HS-5 (cell line): ENCODE data around the gene SEMA3C.

Experiments used
- DNase-seq: peaks from one replicate; pipeline ENCODE4 v3.0.0-alpha.2; 2012; ENCODE audit warnings: low read depth

Gene SEMA3C

GRCh38 chr7:80885757-80886156, 33.1 kb downstream of the SEMA3C start:
- no peak for DNase-seq

- no peak for DNase-seq
These were observed 34.2 kb downstream of the SEMA3C start for GRCh38 chr7:80884511-80885195.

GRCh38 chr7:80883154-80884025, 35.5 kb downstream of the SEMA3C start:
- DNase-seq = peak; percentile 94

GRCh38 chr7:80882213-80882801, 36.5 kb downstream of the SEMA3C start:
- no peak for DNase-seq

GRCh38 chr7:80881351-80881900, 37.4 kb downstream of the SEMA3C start:
- no peak for DNase-seq

- no peak for DNase-seq
These were observed 39.0 kb downstream of the SEMA3C start for GRCh38 chr7:80879849-80880248.

- peak; percentile 49 for DNase-seq
These were observed 41.9 kb downstream of the SEMA3C start for GRCh38 chr7:80876894-80877414.

- no peak for DNase-seq
These were observed 43.2 kb downstream of the SEMA3C start for GRCh38 chr7:80875537-80876120.

- no peak for DNase-seq
These were observed 45.7 kb downstream of the SEMA3C start for GRCh38 chr7:80873140-80873539.

- DNase-seq = no peak
These were observed 47.6 kb downstream of the SEMA3C start for GRCh38 chr7:80871228-80871627.

GRCh38 chr7:80870813-80871212, 48.0 kb downstream of the SEMA3C start:
- no peak for DNase-seq

- no peak for DNase-seq
These were observed 48.8 kb downstream of the SEMA3C start for GRCh38 chr7:80869821-80870751.

GRCh38 chr7:80869106-80869784, 49.6 kb downstream of the SEMA3C start:
- DNase-seq = no peak

- no peak for DNase-seq
These were observed 50.3 kb downstream of the SEMA3C start for GRCh38 chr7:80868566-80868965.

- no peak for DNase-seq
These were observed 58.3 kb downstream of the SEMA3C start for GRCh38 chr7:80860554-80860953.

GRCh38 chr7:80859272-80859970, 59.4 kb downstream of the SEMA3C start:
- no peak for DNase-seq

GRCh38 chr7:80858141-80858903, 60.5 kb downstream of the SEMA3C start:
- no peak for DNase-seq

- no peak for DNase-seq
These were observed 62.1 kb downstream of the SEMA3C start for GRCh38 chr7:80856769-80857168.

- DNase-seq = no peak
These were observed 66.9 kb downstream of the SEMA3C start for GRCh38 chr7:80851896-80852476.
